Keratinocyte (primary cell): ENCODE results near the gene ITGB4. TPM values are rescaled to one million over a fixed set of nuclear protein-coding genes. Genes with fewer than 3 reads are reported as not detected.

Source experiments
- DNase-seq: peaks from one replicate; pipeline ENCODE4 v3.0.0-alpha.2; 2011; ENCODE audit warnings: low read depth, missing footprints, low spot score
- FAIRE-seq: peaks from 2 replicates; lab custom pipeline; 2011; peaks lifted over from hg19 to GRCh38; lab: Jason Lieb, UNC
- H2AFZ ChIP-seq: 2 replicates; pipeline ENCODE4 v1.6.0; 2012; ENCODE audit warnings: low read length, control low read depth, inconsistent platforms; ENCODE audit not compliant: control insufficient read depth
- H3K27ac ChIP-seq: 2 replicates; pipeline ENCODE4 v1.5.1; 2011; ENCODE audit warnings: low read length; ENCODE audit not compliant: control insufficient read depth, insufficient read depth
- H3K27me3 ChIP-seq: 3 replicates; pipeline ENCODE4 v1.6.0; 2011; ENCODE audit warnings: low read length; ENCODE audit not compliant: control insufficient read depth, insufficient read depth; ENCODE audit errors: extremely low read depth
- H3K36me3 ChIP-seq, 2 experiments: 2 replicates in 1 of 2; 3 replicates in 1 of 2; pipeline ENCODE4 v1.5.1; 2011; ENCODE audit warnings: low read length in 2 of 2, mild to moderate bottlenecking in 1 of 2; ENCODE audit not compliant: control insufficient read depth in 2 of 2, insufficient read depth in 2 of 2; ENCODE audit errors: extremely low read depth in 1 of 2
- H3K4me1 ChIP-seq: 3 replicates; pipeline ENCODE4 v1.5.1; 2011; ENCODE audit warnings: low read length; ENCODE audit not compliant: control insufficient read depth, insufficient read depth; ENCODE audit errors: extremely low read depth
- H3K4me2 ChIP-seq: 3 replicates; pipeline ENCODE4 v1.6.0; 2011; ENCODE audit warnings: low read depth, low read length; ENCODE audit not compliant: control insufficient read depth, insufficient read depth; ENCODE audit errors: extremely low read depth
- H3K4me3 ChIP-seq, 3 experiments: fragments of 200-600 bp in 1 of 3; sonication (generic) in 1 of 3; 2 replicates in 2 of 3; 3 replicates in 1 of 3; pipeline ENCODE4 v1.5.1; 2011 to 2016; ENCODE audit warnings: low read length in 3 of 3, mild to moderate bottlenecking in 3 of 3, control low read depth in 2 of 3, inconsistent platforms in 1 of 3, low read depth in 1 of 3, mixed read lengths in 1 of 3, mixed run types in 1 of 3, moderate library complexity in 1 of 3; ENCODE audit not compliant: control insufficient read depth in 2 of 3, insufficient read depth in 2 of 3; ENCODE audit errors: extremely low read depth in 1 of 3
- H3K79me2 ChIP-seq: 2 replicates; pipeline ENCODE4 v1.6.0; 2012; ENCODE audit warnings: low read length; ENCODE audit not compliant: control insufficient read depth, insufficient read depth
- H3K9ac ChIP-seq: 3 replicates; pipeline ENCODE4 v1.6.0; 2011; ENCODE audit warnings: low read length; ENCODE audit not compliant: control insufficient read depth, insufficient read depth; ENCODE audit errors: extremely low read depth
- H3K9me1 ChIP-seq: 3 replicates; pipeline ENCODE4 v1.6.0; 2011; ENCODE audit warnings: low read length; ENCODE audit not compliant: control insufficient read depth, insufficient read depth; ENCODE audit errors: extremely low read depth
- H3K9me3 ChIP-seq: 2 replicates; pipeline ENCODE4 v1.5.1; 2012; ENCODE audit warnings: low read depth, low read length; ENCODE audit not compliant: control insufficient read depth
- H4K20me1 ChIP-seq: 3 replicates; pipeline ENCODE4 v1.6.0; 2011; ENCODE audit warnings: low read length; ENCODE audit not compliant: control insufficient read depth, insufficient read depth; ENCODE audit errors: extremely low read depth
- EZH2 ChIP-seq: IDR thresholded peaks from one replicate; pipeline ENCODE4 v1.6.1; 2012; ENCODE audit warnings: inconsistent platforms, mild to moderate bottlenecking, low read length, moderate library complexity
- dilution Hi-C: fragments of 300-500 bp; cut with MboI; formaldehyde crosslinking; loops from one replicate; pipeline ENCODE4 v1.7.0; 2020; ENCODE audit warnings: low sequenced_read_pairs; ENCODE audit not compliant: extremely low pct_ligation_motif_present
- polyA plus RNA-seq, 5 experiments: library from polyadenylated mRNA; depleted of rRNA in 3 of 5; stranded (reverse) in 3 of 5; stranded (forward) in 1 of 5; unstranded in 1 of 5; fragments of >200 nt; gene quantifications; 1 replicate in 1 of 5; 2 replicates in 3 of 5; 3 replicates in 1 of 5; pipeline versions ENCODE4 v1.2.1 to v1.2.3, GENCODE V29; 2011 to 2012; ENCODE audit warnings: missing spikeins in 2 of 5, low read depth in 1 of 5, low replicate concordance in 1 of 5
- TF ChIP-seq, protein P1 (sequence below), 3 experiments: IDR thresholded peaks in 1 of 3; conservative IDR thresholded peaks in 1 of 3; optimal IDR thresholded peaks in 1 of 3; 2 replicates in 2 of 3; 3 replicates in 1 of 3; pipeline versions ENCODE3 to v1.5.1; 2011; ENCODE audit warnings: low read length in 3 of 3, mild to moderate bottlenecking in 3 of 3, moderate library complexity in 2 of 3, control low read depth in 1 of 3, inconsistent platforms in 1 of 3; ENCODE audit not compliant: insufficient read depth in 2 of 3; ENCODE audit errors: extremely low read depth in 1 of 3

ITGB4 gene
- polyA plus RNA-seq, 1 donor (not counting 4 experiments of a cell fraction or from before 2014, with no cell fraction given), result 761 TPM

DNA sequence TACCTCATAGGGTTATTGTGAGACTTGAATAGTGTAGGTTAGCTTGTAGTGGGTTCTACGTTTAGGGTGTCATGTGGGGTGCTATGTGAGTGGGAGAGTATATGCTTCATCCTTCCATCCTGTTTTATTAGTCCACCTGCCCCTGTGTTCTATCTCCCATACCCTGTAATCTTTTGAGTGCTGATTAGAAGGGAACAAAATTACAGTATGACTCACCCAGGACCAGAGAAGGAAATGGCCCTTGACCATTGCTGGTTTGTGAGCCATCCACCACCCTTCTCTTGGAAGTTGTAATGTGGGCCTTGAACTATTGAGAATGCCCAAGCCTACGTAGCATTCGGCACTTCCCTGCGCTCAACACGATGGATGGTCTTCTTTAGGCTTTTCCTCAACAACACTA is 37.0 kb upstream of the ITGB4 start:
- TF ChIP-seq EZH2, result no peak
- TF ChIP-seq, protein P1, sequence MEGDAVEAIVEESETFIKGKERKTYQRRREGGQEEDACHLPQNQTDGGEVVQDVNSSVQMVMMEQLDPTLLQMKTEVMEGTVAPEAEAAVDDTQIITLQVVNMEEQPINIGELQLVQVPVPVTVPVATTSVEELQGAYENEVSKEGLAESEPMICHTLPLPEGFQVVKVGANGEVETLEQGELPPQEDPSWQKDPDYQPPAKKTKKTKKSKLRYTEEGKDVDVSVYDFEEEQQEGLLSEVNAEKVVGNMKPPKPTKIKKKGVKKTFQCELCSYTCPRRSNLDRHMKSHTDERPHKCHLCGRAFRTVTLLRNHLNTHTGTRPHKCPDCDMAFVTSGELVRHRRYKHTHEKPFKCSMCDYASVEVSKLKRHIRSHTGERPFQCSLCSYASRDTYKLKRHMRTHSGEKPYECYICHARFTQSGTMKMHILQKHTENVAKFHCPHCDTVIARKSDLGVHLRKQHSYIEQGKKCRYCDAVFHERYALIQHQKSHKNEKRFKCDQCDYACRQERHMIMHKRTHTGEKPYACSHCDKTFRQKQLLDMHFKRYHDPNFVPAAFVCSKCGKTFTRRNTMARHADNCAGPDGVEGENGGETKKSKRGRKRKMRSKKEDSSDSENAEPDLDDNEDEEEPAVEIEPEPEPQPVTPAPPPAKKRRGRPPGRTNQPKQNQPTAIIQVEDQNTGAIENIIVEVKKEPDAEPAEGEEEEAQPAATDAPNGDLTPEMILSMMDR (optimal IDR thresholded peaks at IDR 0.05 in 1 of 3, IDR thresholded peaks at IDR 0.05 in 1 of 3, conservative IDR thresholded peaks at IDR 0.05 in 1 of 3; ENCODE audit: extremely low read depth in 1 of 3, insufficient read depth in 2 of 3, low read length in 3 of 3), result no peak
- Histone ChIP-seq H3K9me1 (no peaks in the 10 kb centered on the region), H3K4me1 (peaks cover 88% of the 10 kb centered on the region), H2AFZ (no peak overlapping the region), H3K9me3 (no peaks in the 10 kb centered on the region), H3K4me3 (peak overlapping the region in 1 of 3 experiments; percentile 26), H3K36me3 (peaks cover 0 to 24% of the 10 kb centered on the region in 2 experiments), H3K79me2 (peaks cover 52% of the 10 kb centered on the region), H3K27ac (peak overlapping the region; percentile 99), H3K4me2 (peak overlapping the region; percentile 85), H3K27me3 (no peaks in the 10 kb centered on the region), H3K9ac (peak overlapping the region; percentile 90), H4K20me1 (no peaks in the 10 kb centered on the region)
- DNase-seq (no peak), FAIRE-seq (peak; percentile 85)
- dilution Hi-C loops, result no loop called here

DNA sequence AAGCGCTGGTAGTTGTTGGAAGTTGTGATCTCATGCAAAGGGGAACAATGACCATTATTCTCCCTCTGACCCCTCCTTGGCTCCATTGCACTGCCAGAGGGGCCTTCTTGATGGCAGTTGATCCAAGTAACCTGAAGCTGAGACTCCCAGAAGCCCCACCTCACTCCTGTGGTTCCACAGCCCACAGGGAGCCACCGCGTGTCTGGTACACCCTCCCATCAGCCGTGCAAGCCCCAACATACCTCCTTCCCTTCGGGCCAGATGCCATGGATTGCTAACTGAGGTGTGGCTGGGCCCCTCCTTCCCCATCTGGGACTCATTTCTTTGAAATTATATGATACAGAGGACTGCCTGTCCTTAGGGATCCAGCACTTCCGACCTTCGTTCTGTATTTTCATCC is 36.3 kb upstream of the ITGB4 start:
- dilution Hi-C loops, result no loop called here
- no peaks in the 10 kb centered on the region for H3K27me3 ChIP-seq
- no peaks in the 10 kb centered on the region for H4K20me1 ChIP-seq
- DNase-seq (peak; percentile 95), FAIRE-seq (peak; percentile 90)
- H2AFZ ChIP-seq, result no peak overlapping the region
- peak overlapping the region; percentile 99 for H3K27ac ChIP-seq
- peak overlapping the region; percentile 90 for H3K9ac ChIP-seq
- H3K36me3 ChIP-seq, result peaks cover 0 to 24% of the 10 kb centered on the region in 2 experiments
- TF ChIP-seq, protein P1 (optimal IDR thresholded peaks at IDR 0.05 in 1 of 3, IDR thresholded peaks at IDR 0.05 in 1 of 3, conservative IDR thresholded peaks at IDR 0.05 in 1 of 3; ENCODE audit: extremely low read depth in 1 of 3, insufficient read depth in 2 of 3, low read length in 3 of 3), result no peak
- TF ChIP-seq EZH2, result no peak
- peaks cover 45% of the 10 kb centered on the region for H3K79me2 ChIP-seq
- H3K4me3 ChIP-seq, result peak overlapping the region in 2 of 3 experiments; percentile 54 to 63
- no peaks in the 10 kb centered on the region for H3K9me1 ChIP-seq
- peaks cover 87% of the 10 kb centered on the region for H3K4me1 ChIP-seq
- H3K4me2 ChIP-seq, result peak overlapping the region; percentile 85
- H3K9me3 ChIP-seq, result no peaks in the 10 kb centered on the region
